H9 (cell line): ENCODE results near the gene GPN2. TPM values are rescaled to one million over a fixed set of nuclear protein-coding genes. Genes with fewer than 3 reads are reported as not detected.

ENCODE experiments used
- DNase-seq: peaks from one replicate; pipeline ENCODE4 v3.0.0-alpha.2; 2017
- H2AFZ ChIP-seq: one replicate; pipeline ENCODE4 v1.6.1; 2013; ENCODE audit warnings: mild to moderate bottlenecking, low read length, control low read depth, moderate library complexity
- H2AK5ac ChIP-seq: 2 replicates; pipeline ENCODE4 v1.6.1; 2013; ENCODE audit warnings: low read length, control low read depth, mixed read lengths; ENCODE audit not compliant: insufficient read length
- H2BK120ac ChIP-seq: one replicate; pipeline ENCODE4 v1.6.1; 2013; ENCODE audit warnings: low read depth, mild to moderate bottlenecking, low read length, control low read depth, inconsistent platforms; ENCODE audit not compliant: poor library complexity, severe bottlenecking
- H2BK12ac ChIP-seq: 2 replicates; pipeline ENCODE4 v1.6.1; 2013; ENCODE audit warnings: low read length, control low read depth, mixed read lengths, low read depth; ENCODE audit not compliant: insufficient read length
- H2BK15ac ChIP-seq: 2 replicates; pipeline ENCODE4 v1.6.1; 2013; ENCODE audit warnings: low read depth, low read length, control low read depth
- H2BK20ac ChIP-seq: one replicate; pipeline ENCODE4 v1.6.1; 2013; ENCODE audit warnings: low read depth, mild to moderate bottlenecking, low read length, control low read depth, inconsistent platforms; ENCODE audit not compliant: poor library complexity, severe bottlenecking
- H2BK5ac ChIP-seq: 2 replicates; pipeline ENCODE4 v1.6.1; 2013; ENCODE audit warnings: low read length, control low read depth, mixed read lengths; ENCODE audit not compliant: insufficient read length
- H3K14ac ChIP-seq: 2 replicates; pipeline ENCODE4 v1.6.1; 2013; ENCODE audit warnings: low read length, control low read depth; ENCODE audit not compliant: insufficient read depth
- H3K18ac ChIP-seq: 2 replicates; pipeline ENCODE4 v1.6.1; 2013; ENCODE audit warnings: low read depth, mild to moderate bottlenecking, mixed read lengths, low read length, control low read depth; ENCODE audit not compliant: insufficient read length
- H3K23ac ChIP-seq: 2 replicates; pipeline ENCODE4 v1.6.1; 2013; ENCODE audit warnings: low read length, control low read depth, mixed read lengths, low read depth; ENCODE audit not compliant: insufficient read length
- H3K23me2 ChIP-seq: 2 replicates; pipeline ENCODE4 v1.6.1; 2013; ENCODE audit warnings: low read depth, mild to moderate bottlenecking, mixed read lengths, low read length, control low read depth; ENCODE audit not compliant: insufficient read length, poor library complexity, severe bottlenecking
- H3K27ac ChIP-seq: 2 replicates; pipeline ENCODE4 v1.5.1; 2013; ENCODE audit warnings: low read length, control low read depth, mixed read lengths, low read depth; ENCODE audit not compliant: insufficient read length
- H3K27me3 ChIP-seq: 2 replicates; pipeline ENCODE4 v1.6.1; 2013; ENCODE audit warnings: low read length, control low read depth, inconsistent platforms; ENCODE audit not compliant: insufficient read depth
- H3K4ac ChIP-seq: 2 replicates; pipeline ENCODE4 v1.6.1; 2013; ENCODE audit warnings: low read depth, mild to moderate bottlenecking, control low read depth, inconsistent platforms, low read length, moderate library complexity
- H3K4me1 ChIP-seq: 2 replicates; pipeline ENCODE4 v1.6.1; 2013; ENCODE audit warnings: low read length, control low read depth, inconsistent platforms; ENCODE audit not compliant: insufficient read depth
- H3K4me2 ChIP-seq: 2 replicates; pipeline ENCODE4 v1.6.1; 2013; ENCODE audit warnings: low read length, control low read depth, mixed read lengths; ENCODE audit not compliant: insufficient read length, insufficient read depth
- H3K56ac ChIP-seq: 2 replicates; pipeline ENCODE4 v1.6.1; 2013; ENCODE audit warnings: low read depth, mild to moderate bottlenecking, mixed read lengths, low read length, control low read depth; ENCODE audit not compliant: insufficient read length
- H3K79me1 ChIP-seq: 2 replicates; pipeline ENCODE4 v1.6.1; 2013; ENCODE audit warnings: low read depth, mild to moderate bottlenecking, moderate library complexity, low read length, control low read depth, inconsistent platforms; ENCODE audit not compliant: insufficient read depth, poor library complexity, severe bottlenecking
- H3K79me2 ChIP-seq: 2 replicates; pipeline ENCODE4 v1.6.1; 2013; ENCODE audit warnings: low read length, control low read depth, inconsistent platforms; ENCODE audit not compliant: insufficient read depth
- H3K9ac ChIP-seq: 2 replicates; pipeline ENCODE4 v1.6.1; 2013; ENCODE audit warnings: low read length, control low read depth, mixed read lengths; ENCODE audit not compliant: insufficient read length; ENCODE audit errors: extremely low read depth
- H3K9me3 ChIP-seq: one replicate; pipeline ENCODE4 v1.6.1; 2013; ENCODE audit warnings: low read depth, low read length, inconsistent platforms; ENCODE audit not compliant: control insufficient read depth
- H3T11ph ChIP-seq: one replicate; pipeline ENCODE4 v1.6.1; 2013; ENCODE audit warnings: mild to moderate bottlenecking, low read length, control low read depth, inconsistent platforms
- H4K20me1 ChIP-seq: one replicate; pipeline ENCODE4 v1.6.1; 2013; ENCODE audit not compliant: control insufficient read depth, insufficient read length, insufficient read depth
- H4K5ac ChIP-seq: 2 replicates; pipeline ENCODE4 v1.6.1; 2013; ENCODE audit warnings: low read depth, mild to moderate bottlenecking, mixed read lengths, low read length, control low read depth; ENCODE audit not compliant: insufficient read length
- H4K8ac ChIP-seq: replicated peaks from 2 replicates; pipeline ENCODE4 v1.6.1; 2013; ENCODE audit warnings: low read length, control low read depth, mixed read lengths, low read depth; ENCODE audit not compliant: insufficient read length
- H4K91ac ChIP-seq: 2 replicates; pipeline ENCODE4 v1.6.1; 2013; ENCODE audit warnings: low read depth, mild to moderate bottlenecking, moderate library complexity, mixed read lengths, low read length, control low read depth; ENCODE audit not compliant: insufficient read length
- H3K27ac Mint-ChIP-seq, 3 experiments: 2 replicates in 2 of 3; 3 replicates in 1 of 3; pipeline ENCODE4 v1.8.0; 2020 to 2021; ENCODE audit warnings: mixed read lengths in 3 of 3, mild to moderate bottlenecking in 1 of 3, moderate library complexity in 1 of 3
- H3K27me3 Mint-ChIP-seq: 2 replicates; pipeline ENCODE4 v1.8.0; 2021; ENCODE audit warnings: low read depth, mild to moderate bottlenecking, moderate library complexity, mixed read lengths
- H3K36me3 Mint-ChIP-seq, 3 experiments: 2 replicates in 2 of 3; 3 replicates in 1 of 3; pipeline ENCODE4 v1.8.0; 2020 to 2021; ENCODE audit warnings: low read depth in 3 of 3, mixed read lengths in 3 of 3; ENCODE audit not compliant: insufficient read depth in 1 of 3
- H3K4me1 Mint-ChIP-seq, 2 experiments: 2 replicates each; pipeline ENCODE4 v1.8.0; 2020; ENCODE audit warnings: mixed read lengths in 2 of 2
- H3K4me3 Mint-ChIP-seq, 2 experiments: 2 replicates in 1 of 2; 3 replicates in 1 of 2; pipeline ENCODE4 v1.8.0; 2020 to 2021; ENCODE audit warnings: mild to moderate bottlenecking in 2 of 2, mixed read lengths in 2 of 2, moderate library complexity in 1 of 2
- H3K9me3 Mint-ChIP-seq, 2 experiments: 2 replicates in 1 of 2; 3 replicates in 1 of 2; pipeline ENCODE4 v1.8.0; 2020; ENCODE audit warnings: mild to moderate bottlenecking in 2 of 2, mixed read lengths in 2 of 2, moderate library complexity in 1 of 2
- CTCF ChIP-seq: fragments of 200-600 bp; sonication (generic); conservative IDR thresholded peaks from 3 replicates; pipeline ENCODE4 v1.8.0; 2021; ENCODE audit warnings: antibody characterized with exemption, mild to moderate bottlenecking
- WGBS: extraction: QIAGEN DNeasy Blood & Tissue Kit; methylation state at CpG from one replicate; pipeline ENCODE4 v1.1.7; 2013; ENCODE audit warnings: missing lambda C conversion rate, low lambda C conversion rate, mixed read lengths; ENCODE audit not compliant: insufficient read length; ENCODE audit errors: extremely low coverage; 5-methylcytosine and 5-hydroxymethylcytosine counted together
- total RNA-seq: library from RNA; stranded (reverse); gene quantifications from 2 replicates; pipeline ENCODE4 v1.2.1, GENCODE V29; 2021

Gene GPN2
- total RNA-seq, 1 experiment from 2014 or later = 47.8 TPM

DNA sequence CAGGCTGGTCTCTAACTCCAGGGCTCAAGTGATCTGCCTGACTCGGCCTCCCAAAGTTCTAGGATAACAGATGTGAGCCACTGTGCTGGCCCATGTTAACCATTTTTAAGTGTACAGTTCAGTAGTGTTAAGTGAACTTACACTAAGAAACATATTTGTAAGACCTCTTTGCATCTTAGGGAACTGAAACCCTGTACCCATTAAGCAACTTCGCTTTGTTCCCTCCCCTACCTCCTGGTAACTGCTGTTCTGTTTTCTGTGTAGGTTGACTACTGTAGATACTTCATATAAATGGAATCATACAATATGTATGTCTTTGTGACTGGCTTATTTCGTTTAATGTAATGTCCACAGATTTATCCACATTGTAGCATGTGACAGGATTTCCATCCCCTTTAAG, 42.4 kb upstream of the GPN2 start:
- no peaks in the 10 kb centered on the region for H3K27me3 Mint-ChIP-seq
- no peak overlapping the region for H4K91ac ChIP-seq
- H3K4me3 Mint-ChIP-seq = no peak overlapping the region

More for the DNA sequence above, 42.4 kb upstream of the GPN2 start:
- peaks cover 43 to 65% (median 53%) of the 10 kb centered on the region in 3 experiments for H3K36me3 Mint-ChIP-seq
- DNase-seq = no peak
- no peaks in the 10 kb centered on the region for H3K9me3 ChIP-seq
- H3K9ac ChIP-seq = no peak overlapping the region
- no peaks in the 10 kb centered on the region; a peak in 1 of 5 replicates for H3K9me3 Mint-ChIP-seq
- H3K27me3 ChIP-seq = no peaks in the 10 kb centered on the region
- H4K20me1 ChIP-seq = no peaks in the 10 kb centered on the region
- H2BK20ac ChIP-seq = no peak overlapping the region
- no peak overlapping the region for H2BK120ac ChIP-seq
- H3K27ac Mint-ChIP-seq = no peak overlapping the region
- no peak overlapping the region for H2BK5ac ChIP-seq
- H3K79me1 ChIP-seq = peaks cover 4% of the 10 kb centered on the region
- no peaks in the 10 kb centered on the region for H3K4me1 ChIP-seq
- H3K79me2 ChIP-seq = peaks cover 2% of the 10 kb centered on the region; the same call in 1 of the 2 replicates
- H3K4me1 Mint-ChIP-seq = peaks cover 0 to 4% of the 10 kb centered on the region in 2 experiments; a peak in 1 of 4 replicates
- H3K14ac ChIP-seq = no peak overlapping the region
- TF ChIP-seq CTCF = no peak
- no peak overlapping the region for H2AK5ac ChIP-seq
- H3K18ac ChIP-seq = no peak overlapping the region
- H3K23ac ChIP-seq = no peak overlapping the region
- H3K56ac ChIP-seq = no peak overlapping the region
- H3K4me2 ChIP-seq = no peak overlapping the region
- no CpG with 5 or more reads among the region's 3 CpGs for WGBS
- no peak overlapping the region for H2BK15ac ChIP-seq
- no peak overlapping the region for H4K8ac ChIP-seq
- H3K27ac ChIP-seq = no peak overlapping the region
- H2BK12ac ChIP-seq = no peak overlapping the region
- H4K5ac ChIP-seq = no peak overlapping the region
- H2AFZ ChIP-seq = no peak overlapping the region
- no peak overlapping the region for H3K4ac ChIP-seq
- H3T11ph ChIP-seq = no peak overlapping the region
- H3K23me2 ChIP-seq = no peaks in the 10 kb centered on the region
